Loucy (cell line): ENCODE results near the gene STIL.

Experiments
- CTCF ChIP-seq: fragments of 200-600 bp; sonication (generic); conservative IDR thresholded peaks from 2 replicates; pipeline ENCODE4 v1.5.1; 2014; ENCODE audit warnings: mild to moderate bottlenecking, antibody characterized with exemption, low read length
- EZH2phosphoT487 ChIP-seq: fragments of 200-600 bp; IDR thresholded peaks from 2 replicates; pipeline ENCODE4 v1.6.1; 2018; ENCODE audit warnings: antibody characterized with exemption, mild to moderate bottlenecking, moderate library complexity, borderline replicate concordance

GRCh38 chr1:47340227-47340626 is 26.3 kb upstream of the STIL start:
- no peak for TF ChIP-seq CTCF
- TF ChIP-seq EZH2phosphoT487, result no peak
